ENCODE data around the gene SESN1. TPM values are rescaled to one million over a fixed set of nuclear protein-coding genes. Genes with fewer than 3 reads are reported as not detected.
A peak's percentile ranks its signal among the peaks of the same experiment; 100 is the strongest.

SESN1 gene
- polyA plus RNA-seq, 3 donors: 1.8 to 21.0 (median 3.1) TPM

- H3K9ac ChIP-seq (ENCODE audit: insufficient read depth, low read length, poor library complexity, severe bottlenecking): no peak overlapping the region
- WGBS (ENCODE audit: insufficient coverage): 87% methylated on average over 2 of the region's 5 CpGs
- intact Hi-C loops (cut with micrococcal nuclease): no loop called here
- H3K27ac Mint-ChIP-seq: peak overlapping the region in 2 of 7 donors; percentile 25 to 36
- H3K27ac ChIP-seq (ENCODE audit: low read depth in 1 of 2, low read length in 2 of 2): no peak overlapping the region
- TF ChIP-seq CTCF (IDR thresholded peaks at IDR 0.05): no peak
- no peaks in the 10 kb centered on the region for H3K27me3 ChIP-seq (ENCODE audit: control insufficient read depth in 2 of 2, insufficient read depth in 2 of 2, low read length in 2 of 2)
- no peak overlapping the region for H3K4me3 Mint-ChIP-seq
- no peaks in the 10 kb centered on the region for H3K79me2 ChIP-seq (ENCODE audit: insufficient read depth, low read length)
- H3K4me1 ChIP-seq (ENCODE audit: control insufficient read depth in 1 of 2, insufficient read depth in 2 of 2, low read length in 2 of 2): peaks cover 16 to 18% of the 10 kb centered on the region in 2 donors
- peaks cover 40% of the 10 kb centered on the region for H3K4me1 Mint-ChIP-seq
- no peaks in the 10 kb centered on the region for H3K9me3 Mint-ChIP-seq
- peak in 2 of 3 donors; percentile 24 to 33 for DNase-seq
- H4K20me1 ChIP-seq (ENCODE audit: insufficient read depth, low read length): no peaks in the 10 kb centered on the region
- H3K4me2 ChIP-seq (replicated peaks; ENCODE audit: extremely low read depth, low read length, poor library complexity, severe bottlenecking): no peak overlapping the region
- no peaks in the 10 kb centered on the region for H3K36me3 ChIP-seq (replicated peaks in 1 of 2; ENCODE audit: control insufficient read depth in 1 of 2, insufficient read depth in 2 of 2, low read length in 2 of 2)
- H3K36me3 Mint-ChIP-seq: no peaks in the 10 kb centered on the region
- H3K4me3 ChIP-seq (replicated peaks in 1 of 3; ENCODE audit: low read depth in 2 of 3, low read length in 3 of 3): no peak overlapping the region
- H3K9me3 ChIP-seq (replicated peaks in 1 of 2; ENCODE audit: control insufficient read depth in 1 of 2, insufficient read depth in 1 of 2, low read length in 2 of 2): no peaks in the 10 kb centered on the region
- H2AFZ ChIP-seq (ENCODE audit: insufficient read depth, low read depth, low read length, poor library complexity, severe bottlenecking): no peak overlapping the region
- peaks cover 0 to 2% (median 0%) of the 10 kb centered on the region in 3 donors for H3K27me3 Mint-ChIP-seq (ENCODE audit: low read depth in 3 of 3)
Observed at GRCh38 chr6:108947114-108947854, 147.4 kb downstream of the SESN1 start.

- 93% methylated on average over 1 of the region's 3 CpGs for WGBS (ENCODE audit: insufficient coverage)
- Mint-ChIP-seq H3K4me1 (peaks cover 43% of the 10 kb centered on the region), H3K27ac (peak overlapping the region in 1 of 7 donors; percentile 33), H3K4me3 (no peak overlapping the region), H3K27me3 (ENCODE audit: low read depth in 3 of 3) (peaks cover 0 to 2% (median 0%) of the 10 kb centered on the region in 3 donors), H3K9me3 (no peaks in the 10 kb centered on the region), H3K36me3 (no peaks in the 10 kb centered on the region)
- Histone ChIP-seq H3K36me3 (replicated peaks in 1 of 2; ENCODE audit: control insufficient read depth in 1 of 2, insufficient read depth in 2 of 2, low read length in 2 of 2) (no peaks in the 10 kb centered on the region), H3K4me2 (replicated peaks; ENCODE audit: extremely low read depth, low read length, poor library complexity, severe bottlenecking) (no peak overlapping the region), H4K20me1 (ENCODE audit: insufficient read depth, low read length) (no peaks in the 10 kb centered on the region), H3K9ac (ENCODE audit: insufficient read depth, low read length, poor library complexity, severe bottlenecking) (no peak overlapping the region), H2AFZ (ENCODE audit: insufficient read depth, low read depth, low read length, poor library complexity, severe bottlenecking) (no peak overlapping the region), H3K4me3 (replicated peaks in 1 of 3; ENCODE audit: low read depth in 2 of 3, low read length in 3 of 3) (no peak overlapping the region), H3K9me3 (replicated peaks in 1 of 2; ENCODE audit: control insufficient read depth in 1 of 2, insufficient read depth in 1 of 2, low read length in 2 of 2) (no peaks in the 10 kb centered on the region), H3K27ac (ENCODE audit: low read depth in 1 of 2, low read length in 2 of 2) (no peak overlapping the region), H3K79me2 (ENCODE audit: insufficient read depth, low read length) (no peaks in the 10 kb centered on the region), H3K4me1 (ENCODE audit: control insufficient read depth in 1 of 2, insufficient read depth in 2 of 2, low read length in 2 of 2) (peaks cover 16 to 24% of the 10 kb centered on the region in 2 donors), H3K27me3 (ENCODE audit: control insufficient read depth in 2 of 2, insufficient read depth in 2 of 2, low read length in 2 of 2) (no peaks in the 10 kb centered on the region)
- DNase-seq: no peak
- TF ChIP-seq CTCF (IDR thresholded peaks at IDR 0.05): no peak
- intact Hi-C loops (cut with micrococcal nuclease): no loop called here
Observed at GRCh38 chr6:108946695-108947094, 148.0 kb downstream of the SESN1 start.
